ENCODE measurements around the gene IPO4.
"Not testable (repeated sequence)": the region's sequence is repeated elsewhere in the genome, so short reads cannot be mapped to it uniquely, and the experiment has no call there.

Gene IPO4

GRCh38 chr14:24206260-24207103 lies 17.9 kb upstream of the IPO4 start:
- TF ChIP-seq, protein P1, sequence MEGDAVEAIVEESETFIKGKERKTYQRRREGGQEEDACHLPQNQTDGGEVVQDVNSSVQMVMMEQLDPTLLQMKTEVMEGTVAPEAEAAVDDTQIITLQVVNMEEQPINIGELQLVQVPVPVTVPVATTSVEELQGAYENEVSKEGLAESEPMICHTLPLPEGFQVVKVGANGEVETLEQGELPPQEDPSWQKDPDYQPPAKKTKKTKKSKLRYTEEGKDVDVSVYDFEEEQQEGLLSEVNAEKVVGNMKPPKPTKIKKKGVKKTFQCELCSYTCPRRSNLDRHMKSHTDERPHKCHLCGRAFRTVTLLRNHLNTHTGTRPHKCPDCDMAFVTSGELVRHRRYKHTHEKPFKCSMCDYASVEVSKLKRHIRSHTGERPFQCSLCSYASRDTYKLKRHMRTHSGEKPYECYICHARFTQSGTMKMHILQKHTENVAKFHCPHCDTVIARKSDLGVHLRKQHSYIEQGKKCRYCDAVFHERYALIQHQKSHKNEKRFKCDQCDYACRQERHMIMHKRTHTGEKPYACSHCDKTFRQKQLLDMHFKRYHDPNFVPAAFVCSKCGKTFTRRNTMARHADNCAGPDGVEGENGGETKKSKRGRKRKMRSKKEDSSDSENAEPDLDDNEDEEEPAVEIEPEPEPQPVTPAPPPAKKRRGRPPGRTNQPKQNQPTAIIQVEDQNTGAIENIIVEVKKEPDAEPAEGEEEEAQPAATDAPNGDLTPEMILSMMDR (IDR thresholded peaks at IDR 0.05; ENCODE audit: control insufficient read depth, insufficient read depth, low read depth, low read length, missing control alignments), result no peak
- H3K4me3 ChIP-seq (ENCODE audit: control insufficient read depth, low read depth, low read length), result no peak overlapping the region
- DNase-seq (ENCODE audit: low read depth), result no peak

DNA sequence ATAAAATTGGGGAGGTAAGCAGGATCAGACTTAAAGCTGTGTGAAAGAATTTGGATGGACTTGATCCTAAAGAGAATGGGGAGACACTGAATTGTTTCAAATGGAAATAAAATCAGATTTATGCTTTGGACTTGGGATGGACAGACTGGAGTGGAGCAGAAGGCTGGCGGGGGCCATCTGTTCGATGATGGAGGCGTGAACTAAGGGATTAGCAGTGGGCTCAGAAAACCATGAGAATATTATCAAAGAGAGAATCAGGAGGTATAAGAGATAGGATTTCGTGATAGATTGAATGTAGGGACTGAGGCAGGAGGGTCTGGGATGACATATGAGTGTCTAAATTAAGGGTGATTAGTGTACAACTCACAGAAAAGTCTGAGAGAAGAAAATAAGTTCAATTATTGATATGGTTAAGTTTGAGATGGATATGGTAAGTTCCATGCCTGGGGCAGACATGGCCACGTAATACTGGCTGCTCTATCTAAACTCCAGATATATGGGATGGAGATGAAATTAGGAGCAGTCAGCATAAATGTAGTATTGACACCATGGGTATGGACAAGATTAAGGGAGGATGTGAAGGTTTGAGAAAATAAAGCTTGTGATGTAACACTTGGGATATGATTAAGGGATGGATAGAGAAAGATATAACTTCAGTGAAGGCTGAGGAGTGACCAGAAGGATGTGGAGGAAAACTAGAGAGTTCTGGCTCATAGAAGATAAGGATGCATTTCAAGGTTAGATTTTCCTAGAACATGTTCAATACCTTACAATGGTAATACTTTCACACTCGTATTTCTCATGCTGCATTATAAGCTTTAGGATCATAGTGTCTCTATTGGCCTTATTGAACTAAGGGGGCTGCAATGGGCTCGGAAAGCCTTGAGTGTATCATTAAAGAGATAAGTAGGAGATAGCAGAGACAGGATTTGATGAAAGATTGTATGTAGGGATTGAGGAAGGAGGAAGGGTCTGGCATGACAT lies 15.8 kb upstream of the IPO4 start:
- DNase-seq (ENCODE audit: low read depth), result no peak
- H3K4me3 ChIP-seq (ENCODE audit: control insufficient read depth, low read depth, low read length), result no peak overlapping the region
- TF ChIP-seq, protein P1 (IDR thresholded peaks at IDR 0.05; ENCODE audit: control insufficient read depth, insufficient read depth, low read depth, low read length, missing control alignments), result no peak

DNA sequence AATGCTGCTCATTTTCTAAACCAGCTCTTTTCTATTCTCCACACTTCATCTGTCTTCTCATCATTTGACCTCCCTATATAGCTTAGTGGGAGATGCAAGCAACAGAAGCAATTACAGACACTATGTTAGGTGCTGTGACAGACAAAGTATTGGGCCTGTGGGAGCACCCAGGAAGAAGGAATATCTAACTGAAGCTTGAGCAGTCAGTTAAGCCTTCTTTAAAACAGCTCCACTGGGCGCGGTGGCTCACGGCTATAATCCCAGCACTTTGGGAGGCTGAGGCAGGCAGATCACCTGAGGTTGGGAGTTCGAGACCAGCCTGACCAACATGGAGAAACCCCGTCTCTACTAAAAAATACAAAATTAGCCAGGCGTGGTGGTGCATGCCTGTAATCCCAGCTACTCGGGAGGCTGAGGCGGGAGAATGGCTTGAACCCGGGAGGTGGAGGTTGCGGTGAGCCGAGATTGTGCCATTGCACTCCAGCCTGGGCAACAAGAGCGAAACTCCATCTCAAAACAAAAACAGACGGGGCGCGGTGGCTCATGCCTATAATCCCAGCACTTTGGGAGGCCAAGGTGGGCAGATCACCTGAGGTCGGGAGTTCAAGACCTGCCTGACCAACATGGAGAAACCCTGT lies 14.8 kb upstream of the IPO4 start:
- H3K4me3 ChIP-seq (ENCODE audit: control insufficient read depth, low read depth, low read length); DNase-seq (ENCODE audit: low read depth): not testable (repeated sequence)

DNA sequence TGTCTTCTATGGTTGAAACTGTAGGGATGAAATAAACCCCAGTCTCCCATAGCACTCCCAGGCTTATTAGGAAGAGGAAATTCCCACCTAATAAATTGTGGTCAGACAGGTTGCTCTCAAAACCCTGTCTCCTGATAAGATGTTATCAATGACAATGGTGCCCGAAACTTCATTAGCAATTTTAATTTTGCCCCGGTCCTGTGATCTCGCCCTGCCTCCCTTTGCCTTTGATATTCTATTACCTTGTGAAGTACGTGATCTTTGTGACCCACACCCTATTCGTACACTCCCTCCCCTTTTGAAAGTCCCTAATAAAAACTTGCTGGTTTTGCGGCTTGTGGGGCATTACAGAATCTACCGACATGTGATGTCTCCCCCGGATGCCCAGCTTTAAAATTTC lies 13.9 kb upstream of the IPO4 start:
- DNase-seq (ENCODE audit: low read depth); H3K4me3 ChIP-seq (ENCODE audit: control insufficient read depth, low read depth, low read length): not testable (repeated sequence)

GRCh38 chr14:24198814-24199524 lies 10.4 kb upstream of the IPO4 start:
- no peak overlapping the region for H3K4me3 ChIP-seq (ENCODE audit: control insufficient read depth, low read depth, low read length)
- no peak for DNase-seq (ENCODE audit: low read depth)
- TF ChIP-seq, protein P1 (IDR thresholded peaks at IDR 0.05; ENCODE audit: control insufficient read depth, insufficient read depth, low read depth, low read length, missing control alignments), result no peak

DNA sequence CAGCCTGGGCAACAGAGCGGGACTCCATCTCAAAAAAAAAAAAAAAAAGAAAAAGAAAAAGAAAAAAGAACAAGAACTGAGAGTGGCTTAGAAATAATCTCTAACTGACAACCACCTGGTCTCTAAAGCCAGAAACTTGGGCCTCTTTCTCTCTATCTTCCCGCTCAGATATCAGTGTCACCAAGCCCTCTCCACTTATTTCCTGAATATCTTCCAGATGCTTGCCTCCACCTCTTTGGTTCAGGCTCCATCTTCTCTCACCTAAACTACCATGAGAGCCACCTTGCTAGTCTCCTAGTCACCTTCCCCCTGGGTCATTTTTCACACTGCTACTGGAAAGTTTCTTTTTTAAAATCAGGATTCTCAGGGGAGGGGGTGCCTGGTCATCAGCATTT lies 8.4 kb upstream of the IPO4 start:
- no peak overlapping the region for H3K4me3 ChIP-seq (ENCODE audit: control insufficient read depth, low read depth, low read length)

More for the DNA sequence above, 8.4 kb upstream of the IPO4 start:
- no peak for DNase-seq (ENCODE audit: low read depth)
- TF ChIP-seq, protein P1 (IDR thresholded peaks at IDR 0.05; ENCODE audit: control insufficient read depth, insufficient read depth, low read depth, low read length, missing control alignments), result no peak

Data from AG09309 (cell line).